DMS153 treated with DMSO at 0.1 percent for 48 hours (cell line): ENCODE results near the gene UNC79.
"Not testable (repeated sequence)": the region's sequence is repeated elsewhere in the genome, so short reads cannot be mapped to it uniquely, and the experiment has no call there.

ENCODE experiments used
- DNase-seq: peaks from one replicate; lab custom pipeline; 2025; ENCODE audit not compliant: unreplicated experiment; lab: John Stamatoyannopoulos, UW

UNC79 gene

DNA sequence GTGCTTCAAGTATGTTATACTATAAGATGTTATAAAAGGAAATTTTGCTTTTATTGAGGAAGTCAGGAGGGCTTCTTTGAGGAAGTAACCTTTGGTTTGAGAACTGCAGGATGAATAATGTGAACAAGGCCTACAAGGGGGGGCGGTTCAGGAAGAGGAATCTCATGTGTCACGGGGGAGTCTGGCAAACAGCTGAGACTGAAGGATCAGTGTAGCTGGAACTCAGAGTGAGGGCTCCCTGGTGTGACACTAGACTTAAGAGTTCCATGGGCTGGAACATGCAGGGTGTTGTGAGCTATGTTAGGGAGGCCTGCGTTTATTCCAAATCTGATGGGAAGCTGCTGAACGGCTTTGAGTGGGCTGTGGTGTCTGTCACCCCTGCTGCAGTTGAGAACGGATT lies 62.3 kb downstream of the UNC79 start:
- DNase-seq = no peak

DNA sequence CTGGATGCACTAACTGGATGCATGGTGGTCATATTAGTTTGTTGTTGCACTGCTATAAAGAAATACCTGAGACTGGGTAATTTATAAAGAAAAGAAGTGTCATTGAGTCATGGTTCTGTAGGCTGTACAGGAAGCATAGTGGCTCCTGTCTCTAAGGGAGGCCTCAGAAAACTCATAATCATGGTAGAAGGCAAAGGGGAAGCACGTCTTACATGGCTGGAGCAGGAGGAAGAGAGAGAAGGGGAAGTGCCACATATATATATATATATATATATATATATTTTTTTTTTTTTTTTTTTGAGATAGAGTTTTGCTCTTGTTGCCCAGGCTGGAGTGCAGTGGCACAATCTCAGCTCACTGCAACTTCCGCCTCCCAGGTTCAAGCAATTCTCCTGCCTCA lies 62.9 kb downstream of the UNC79 start:
- not testable (repeated sequence) for DNase-seq

DNA sequence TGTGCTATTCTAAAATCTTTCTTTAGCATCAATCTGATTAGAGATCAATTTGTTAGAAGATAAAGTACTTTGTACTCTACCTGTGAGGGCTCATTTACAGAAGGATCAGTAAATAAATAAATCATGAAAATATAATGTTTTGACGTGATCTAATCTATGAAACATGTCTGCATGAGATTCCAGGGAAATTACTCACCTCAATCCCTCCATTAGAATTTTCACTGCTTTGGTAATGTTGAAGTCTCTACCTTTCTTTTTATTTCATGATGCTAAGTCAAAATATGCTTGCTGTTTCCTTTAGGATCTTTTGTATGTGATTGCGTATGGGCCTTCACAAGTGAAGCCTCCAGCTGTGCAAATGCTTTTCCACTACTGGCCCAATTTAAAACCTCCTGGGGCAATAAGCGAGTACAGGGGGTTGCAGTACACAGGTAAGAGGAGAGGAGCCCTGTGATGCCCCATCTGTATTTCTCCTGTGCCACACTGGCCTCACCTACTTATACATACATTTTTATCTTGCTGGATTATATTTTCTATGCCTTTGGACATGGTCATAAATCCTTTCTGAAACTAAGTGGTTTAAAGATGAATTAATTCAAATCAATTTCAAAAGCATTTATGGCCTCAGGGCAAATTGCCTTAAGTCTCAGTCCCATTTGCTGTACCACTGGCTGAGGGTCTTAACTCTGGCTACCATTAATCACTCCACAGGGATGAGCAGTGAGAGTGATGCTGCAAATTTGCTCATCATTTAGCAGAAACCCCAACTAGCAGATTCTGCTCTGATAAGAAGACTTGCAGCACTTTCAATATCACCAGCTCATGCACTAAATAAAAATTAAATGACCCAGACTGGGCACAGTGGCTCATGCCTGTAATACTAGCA lies 66.4 kb downstream of the UNC79 start:
- no peak for DNase-seq

DNA sequence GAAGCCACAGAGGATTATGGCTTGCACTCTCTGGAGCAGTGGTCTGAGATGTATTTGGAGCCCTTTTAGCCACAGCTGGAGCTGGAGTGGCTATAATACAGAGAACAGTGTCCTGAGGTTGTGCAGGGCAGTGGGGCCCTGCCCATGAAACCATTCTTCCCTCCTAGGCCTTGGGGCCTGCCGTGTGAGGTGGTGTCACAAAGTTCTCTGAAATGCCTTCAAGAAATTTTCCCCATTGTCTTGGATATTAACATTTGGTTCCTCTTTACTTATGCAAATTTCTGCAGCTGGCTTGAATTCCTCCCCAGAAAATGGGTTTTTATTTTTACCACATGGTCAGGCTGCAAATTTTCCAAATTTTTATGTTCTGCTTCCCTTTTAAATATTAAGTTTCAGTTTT lies 79.3 kb downstream of the UNC79 start:
- DNase-seq = no peak

GRCh38 chr14:93511001-93511400 lies 80.3 kb downstream of the UNC79 start:
- no peak for DNase-seq

GRCh38 chr14:93520053-93520607 lies 89.4 kb downstream of the UNC79 start:
- DNase-seq = peak; percentile 3

DNA sequence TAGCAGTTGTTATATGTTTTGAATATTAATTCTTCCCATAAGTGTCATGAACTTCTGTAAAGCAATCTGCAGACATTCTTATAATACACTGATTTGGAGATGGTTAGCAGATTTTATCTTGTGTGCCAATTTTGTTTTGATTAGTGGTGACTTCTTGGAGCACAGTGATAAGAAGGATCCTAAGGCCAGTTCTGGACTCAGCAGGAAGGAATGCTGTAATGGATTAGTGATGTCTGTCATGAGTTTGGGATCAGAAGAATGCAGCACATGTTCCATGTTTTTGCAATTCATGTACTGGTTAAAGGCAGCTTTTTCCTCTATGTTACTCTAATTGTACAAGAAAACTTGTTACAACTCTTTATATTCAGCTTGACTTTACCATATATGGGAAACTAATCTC lies 91.5 kb downstream of the UNC79 start:
- DNase-seq = no peak

- not testable (repeated sequence) for DNase-seq
Observed at GRCh38 chr14:93525216-93525615, 94.5 kb downstream of the UNC79 start.

DNA sequence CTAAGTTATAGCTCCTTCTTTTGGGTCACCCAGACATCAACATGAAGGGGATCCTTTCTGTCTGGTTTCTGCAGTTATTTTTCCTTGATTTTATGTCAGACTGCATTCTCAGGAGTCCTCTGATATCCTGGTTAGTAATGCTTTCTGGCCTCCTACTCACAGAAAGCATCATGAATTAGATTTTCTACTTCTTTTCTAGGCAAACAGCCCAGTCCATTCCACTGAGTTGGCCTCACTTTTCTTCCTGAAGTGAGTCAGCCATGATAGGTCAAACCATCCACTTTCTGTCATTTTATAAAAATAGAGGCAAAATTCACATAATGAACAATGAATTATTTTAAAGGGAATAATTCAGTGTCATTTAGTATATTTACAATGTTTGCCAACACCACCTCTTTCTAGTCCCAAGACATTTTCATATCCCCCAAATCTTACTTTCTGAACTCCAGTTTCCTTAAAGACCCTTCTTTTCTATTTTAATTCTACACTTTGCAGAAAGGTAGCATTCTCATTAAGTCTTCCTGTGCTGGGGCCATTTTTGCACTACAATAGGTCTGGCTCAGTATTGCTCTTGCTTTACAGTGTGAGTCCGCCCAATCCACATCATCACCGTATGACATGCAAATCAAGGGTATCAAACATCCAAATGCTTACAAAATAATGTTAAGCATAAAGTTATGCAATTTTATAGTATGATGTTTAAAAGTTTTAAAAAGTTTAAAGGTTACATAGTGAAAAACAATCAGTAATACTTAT lies 95.1 kb downstream of the UNC79 start:
- DNase-seq = no peak

DNA sequence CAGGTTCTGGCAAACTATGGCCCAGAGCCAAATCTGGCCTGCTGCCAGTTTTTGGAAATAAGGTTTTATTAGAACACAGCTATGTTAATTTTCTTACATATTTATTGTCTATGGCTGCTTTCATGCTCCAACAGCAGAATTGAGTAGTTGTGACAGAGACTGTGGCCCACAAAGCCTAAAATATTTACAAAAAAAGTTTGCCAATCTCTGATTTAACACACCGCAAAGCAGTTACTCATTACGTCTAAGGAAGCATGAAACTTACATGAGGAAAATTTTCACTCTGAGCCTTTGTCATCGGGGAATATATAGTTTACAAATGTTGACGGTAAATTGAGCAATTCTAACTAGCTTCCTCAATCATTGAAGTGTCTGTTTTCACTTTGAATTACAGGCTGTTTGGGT lies 96.5 kb downstream of the UNC79 start:
- no peak for DNase-seq

- no peak for DNase-seq
Observed at GRCh38 chr14:93528884-93529558, 98.3 kb downstream of the UNC79 start.

DNA sequence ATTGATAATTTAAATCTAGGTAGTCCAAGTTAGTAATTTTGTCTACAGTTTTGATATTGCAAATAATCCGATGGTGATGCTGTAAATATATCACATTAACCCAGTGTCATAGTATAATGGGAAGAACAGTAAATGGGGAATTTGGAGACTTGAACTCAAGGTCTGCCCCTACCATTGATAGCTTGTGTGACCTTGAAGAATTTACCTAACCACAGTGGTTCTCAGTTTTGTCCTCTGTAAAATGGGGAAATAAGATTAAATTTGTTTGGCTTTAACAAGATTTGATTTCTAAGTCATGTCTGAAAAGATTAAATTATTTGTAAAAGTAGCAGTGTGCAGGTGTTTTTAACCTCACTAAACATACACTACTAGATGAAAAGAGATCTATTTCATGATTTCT lies 100.9 kb downstream of the UNC79 start:
- DNase-seq = no peak

DNA sequence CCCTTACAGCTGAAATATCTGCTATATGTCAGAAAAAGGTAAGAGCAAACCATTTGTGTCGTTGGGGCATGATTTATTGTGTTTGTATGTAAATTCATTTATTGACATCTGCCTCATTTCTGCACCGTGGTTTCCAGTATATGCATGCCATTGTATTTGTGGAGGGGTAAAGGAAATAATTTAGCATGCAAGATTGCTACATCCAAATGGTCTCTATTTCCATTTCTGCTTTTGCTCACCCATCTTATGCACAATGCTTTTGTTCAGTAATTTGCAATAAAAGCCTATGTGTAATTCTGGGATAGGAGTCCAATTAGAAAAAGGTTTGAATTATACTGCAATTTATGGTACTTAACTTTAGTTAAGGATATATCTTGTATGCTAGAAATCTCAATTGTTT lies 101.8 kb downstream of the UNC79 start:
- no peak for DNase-seq

DNA sequence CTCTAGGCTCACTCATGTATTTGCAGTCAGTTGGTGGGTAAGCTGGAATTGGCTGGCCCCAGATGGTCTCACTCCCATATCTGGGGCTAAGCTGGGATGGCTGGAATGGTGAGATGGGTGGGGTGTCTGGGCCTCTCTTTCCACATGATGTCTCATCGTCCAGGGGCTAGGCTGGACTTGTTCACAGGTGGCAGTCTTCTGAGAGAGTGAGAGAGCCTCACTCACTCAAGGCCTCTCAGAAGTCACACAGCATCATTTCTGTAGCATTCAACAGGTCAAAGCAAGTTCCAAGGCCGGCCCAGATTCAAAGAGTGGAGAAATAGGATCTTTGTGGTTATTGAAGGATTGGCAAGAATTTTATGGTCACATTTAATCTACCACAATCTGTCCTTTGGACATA lies 102.7 kb downstream of the UNC79 start:
- no peak for DNase-seq

GRCh38 chr14:93533842-93534241 lies 103.1 kb downstream of the UNC79 start:
- DNase-seq = no peak

GRCh38 chr14:93535537-93535936 lies 104.8 kb downstream of the UNC79 start:
- no peak for DNase-seq

GRCh38 chr14:93536945-93537344 lies 106.2 kb downstream of the UNC79 start:
- DNase-seq = no peak

- no peak for DNase-seq
Observed at GRCh38 chr14:93537951-93538350, 107.2 kb downstream of the UNC79 start.

GRCh38 chr14:93538413-93538812 lies 107.7 kb downstream of the UNC79 start:
- no peak for DNase-seq

GRCh38 chr14:93540235-93540634 lies 109.5 kb downstream of the UNC79 start:
- DNase-seq = no peak

- DNase-seq = peak; percentile 8
Observed at GRCh38 chr14:93543766-93544165, 113.0 kb downstream of the UNC79 start.
